SK-N-SH (cell line): ENCODE results near the gene UBAC2. TPM values are rescaled to one million over a fixed set of nuclear protein-coding genes. Genes with fewer than 3 reads are reported as not detected.

Source experiments
- CTCF ChIA-PET: fragments of 300-600, 350-600 bp; formaldehyde crosslinking; extraction: SDS; loops from one replicate; lab custom pipeline; 2021; lab: Yijun Ruan, JAX
- POLR2A ChIA-PET: fragments of 350-600 bp; sonication (Branson Sonifier 250); formaldehyde crosslinking; extraction: SDS; loops from one replicate; lab custom pipeline; 2020; ENCODE audit warnings: antibody characterized with exemption, inconsistent platforms; lab: Yijun Ruan, JAX
- DNase-seq: peaks from one replicate; pipeline ENCODE4 v3.0.0; 2012
- H2AFZ ChIP-seq: fragments of 200-600 bp; sonication (generic); 2 replicates; pipeline ENCODE4 v1.8.1; 2016; ENCODE audit warnings: antibody characterized with exemption, mild to moderate bottlenecking, low read depth
- H3F3A ChIP-seq: fragments of 200-600 bp; sonication (generic); replicated peaks from 2 replicates; pipeline ENCODE3; 2016; ENCODE audit warnings: antibody characterized with exemption, mild to moderate bottlenecking; ENCODE audit not compliant: insufficient read depth
- H3K27ac ChIP-seq, 2 experiments: fragments of 200-500 bp in 1 of 2; fragments of 200-600 bp in 1 of 2; sonication (Bioruptor generic) in 1 of 2; sonication (generic), shearing (Covaris generic) in 1 of 2; 2 replicates each; pipeline versions ENCODE4 v1.5.1 to v1.6.1; 2014 to 2016; ENCODE audit warnings: low read depth in 2 of 2, inconsistent platforms in 1 of 2, low read length in 1 of 2, mild to moderate bottlenecking in 1 of 2, mixed read lengths in 1 of 2
- H3K27me3 ChIP-seq: fragments of 200-600 bp; sonication (generic), shearing (Covaris generic); 2 replicates; pipeline ENCODE4 v1.6.1; 2016; ENCODE audit warnings: mixed run types; ENCODE audit not compliant: insufficient read depth
- H3K36me3 ChIP-seq, 2 experiments: fragments of 200-500 bp in 1 of 2; fragments of 200-600 bp in 1 of 2; sonication (Bioruptor generic) in 1 of 2; sonication (generic) in 1 of 2; replicated peaks in 1 of 2; 2 replicates each; pipeline versions ENCODE3 to v1.5.1; 2014 to 2016; ENCODE audit warnings: low read length in 1 of 2, mild to moderate bottlenecking in 1 of 2; ENCODE audit not compliant: insufficient read depth in 2 of 2, control insufficient read depth in 1 of 2
- H3K4me1 ChIP-seq, 2 experiments: fragments of 200-500 bp in 1 of 2; fragments of 200-600 bp in 1 of 2; sonication (Bioruptor generic) in 1 of 2; sonication (generic), shearing (Covaris generic) in 1 of 2; 2 replicates each; pipeline versions ENCODE4 v1.5.1 to v1.6.1; 2014 to 2016; ENCODE audit warnings: low read depth in 1 of 2, low read length in 1 of 2, mixed run types in 1 of 2; ENCODE audit not compliant: insufficient read depth in 2 of 2, control insufficient read depth in 1 of 2
- H3K4me2 ChIP-seq: fragments of 200-600 bp; sonication (generic), shearing (Covaris generic); 2 replicates; pipeline ENCODE4 v1.6.1; 2017; ENCODE audit warnings: mixed run types
- H3K4me3 ChIP-seq, 2 experiments: fragments of 200-500 bp in 1 of 2; fragments of 200-600 bp in 1 of 2; sonication (Bioruptor generic) in 1 of 2; sonication (generic), shearing (Covaris generic) in 1 of 2; 2 replicates each; pipeline versions ENCODE4 v1.5.1 to v1.8.1; 2014 to 2016; ENCODE audit warnings: low read depth in 2 of 2, inconsistent platforms in 1 of 2, low read length in 1 of 2, mild to moderate bottlenecking in 1 of 2, mixed read lengths in 1 of 2, moderate library complexity in 1 of 2
- H3K79me2 ChIP-seq: fragments of 200-600 bp; sonication (generic); 2 replicates; pipeline ENCODE4 v1.8.1; 2017; ENCODE audit warnings: mild to moderate bottlenecking; ENCODE audit not compliant: insufficient read depth
- H3K9ac ChIP-seq: fragments of 200-600 bp; sonication (generic); 2 replicates; pipeline ENCODE4 v1.6.1; 2017; ENCODE audit warnings: mixed run types
- H3K9me2 ChIP-seq: fragments of 200-600 bp; sonication (generic); 2 replicates; pipeline ENCODE4 v1.6.1; 2017; ENCODE audit warnings: mixed run types
- H3K9me3 ChIP-seq: fragments of 200-600 bp; sonication (generic); 2 replicates; pipeline ENCODE4 v1.6.1; 2017; ENCODE audit warnings: mixed run types, mild to moderate bottlenecking, moderate library complexity
- H4K20me1 ChIP-seq: fragments of 200-600 bp; sonication (generic); 2 replicates; pipeline ENCODE4 v1.6.1; 2017; ENCODE audit warnings: mild to moderate bottlenecking, mixed run types; ENCODE audit not compliant: insufficient read depth
- CHD2 ChIP-seq: fragments of 150-350 bp; IDR thresholded peaks from 2 replicates; pipeline ENCODE4 v1.6.1; 2018; ENCODE audit warnings: low read length; ENCODE audit not compliant: partially characterized antibody
- EP300 ChIP-seq, 2 experiments: IDR thresholded peaks; 2 replicates each; pipeline versions ENCODE4 v1.4.0 to v1.6.1; 2012; ENCODE audit warnings: borderline replicate concordance in 1 of 2, low read depth in 1 of 2, low read length in 1 of 2
- FOXJ3 ChIP-seq: sonication (generic); formaldehyde crosslinking; IDR thresholded peaks from 2 replicates; pipeline ENCODE4 v1.5.1; 2020; ENCODE audit warnings: mild to moderate bottlenecking, missing genetic modification reagents
- MXI1 ChIP-seq: IDR thresholded peaks from 2 replicates; pipeline ENCODE4 v1.6.1; 2012; ENCODE audit warnings: mild to moderate bottlenecking, low read depth, low read length, improper control_type of control experiment
- NFIC ChIP-seq: IDR thresholded peaks from 2 replicates; pipeline ENCODE4 v1.4.0; 2012; ENCODE audit warnings: borderline replicate concordance
- PBX3 ChIP-seq: IDR thresholded peaks from 2 replicates; pipeline ENCODE4; 2012
- POLR2AphosphoS5 ChIP-seq: IDR thresholded peaks from 2 replicates; pipeline ENCODE4 v1.6.1; 2012; ENCODE audit warnings: low read depth, low read length
- RAD21 ChIP-seq: IDR thresholded peaks from 2 replicates; pipeline ENCODE4 v1.6.1; 2012; ENCODE audit warnings: mild to moderate bottlenecking, low read length
- RFX5 ChIP-seq: IDR thresholded peaks from 2 replicates; pipeline ENCODE4 v1.6.1; 2012; ENCODE audit warnings: mild to moderate bottlenecking, improper control_type of control experiment, low read length
- SMC3 ChIP-seq: IDR thresholded peaks from 2 replicates; pipeline ENCODE4 v1.6.1; 2012; ENCODE audit warnings: low read depth, low read length, improper control_type of control experiment
- TEAD4 ChIP-seq: IDR thresholded peaks from 2 replicates; pipeline ENCODE4 v1.4.0; 2012; ENCODE audit warnings: mild to moderate bottlenecking, borderline replicate concordance; ENCODE audit not compliant: insufficient read depth
- YY1 ChIP-seq: IDR thresholded peaks from 2 replicates; pipeline ENCODE4 v1.4.0; 2012; ENCODE audit warnings: low read depth, mild to moderate bottlenecking
- ZBTB33 ChIP-seq: IDR thresholded peaks from 2 replicates; pipeline ENCODE4 v1.4.0; 2012; ENCODE audit warnings: low read depth, borderline replicate concordance
- WGBS: methylation state at CpG from one replicate; pipeline ENCODE4 v1.1.6; 2017; ENCODE audit warnings: low lambda C conversion rate; 5-methylcytosine and 5-hydroxymethylcytosine counted together
- polyA plus RNA-seq, 3 experiments: library from polyadenylated mRNA; depleted of rRNA; stranded (reverse); fragments of >200 nt; gene quantifications; 2 replicates each; pipeline ENCODE4 v1.2.3, GENCODE V29; 2012
- TF ChIP-seq, protein P1 (sequence below): IDR thresholded peaks from 2 replicates; pipeline ENCODE4 v1.4.0; 2012; ENCODE audit warnings: low read depth, borderline replicate concordance

Gene UBAC2
- polyA plus RNA-seq, 1 of the 3 experiments (the other 2 are of a cell fraction): 79.0 TPM

GRCh38 chr13:99352351-99353245 is 151.9 kb downstream of the UBAC2 start (continued):
- TF ChIP-seq ZBTB33 (no peak), TEAD4 (no peak), EP300 (IDR thresholded peaks at IDR 0.05; ENCODE audit: borderline replicate concordance in 1 of 2, low read depth in 1 of 2, low read length in 1 of 2) (no peak), RAD21 (no peak)

DNA sequence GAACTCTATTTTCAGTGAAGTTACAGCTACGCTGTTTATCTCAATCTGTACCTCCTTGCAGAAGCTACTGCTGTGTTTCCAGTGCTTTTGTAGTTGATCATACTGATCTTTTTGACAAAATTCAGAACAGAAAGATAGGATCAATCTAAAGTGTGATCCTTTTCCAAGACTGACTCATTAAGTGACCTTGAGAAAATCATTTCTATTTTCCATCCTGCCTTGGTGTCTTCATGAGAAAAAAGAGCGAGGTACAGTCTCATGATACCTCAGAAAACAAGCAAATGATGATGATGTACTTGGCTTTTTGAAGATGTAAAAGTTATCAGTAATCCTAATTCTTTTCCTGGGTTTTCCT is 152.6 kb downstream of the UBAC2 start:
- Histone ChIP-seq H3K27me3 (no peaks in the 10 kb centered on the region), H4K20me1 (peaks cover 4% of the 10 kb centered on the region; the same call in 1 of the 2 replicates), H3K4me3 (no peak overlapping the region), H3K36me3 (peaks cover 0 to 33% of the 10 kb centered on the region in 2 experiments), H3K9me3 (no peaks in the 10 kb centered on the region), H3K4me2 (no peak overlapping the region), H2AFZ (no peak overlapping the region), H3K79me2 (no peaks in the 10 kb centered on the region), H3K4me1 (peaks cover 14 to 18% of the 10 kb centered on the region in 2 experiments; a peak in 2 of 4 replicates), H3F3A (peaks cover 18% of the 10 kb centered on the region), H3K9ac (no peak overlapping the region), H3K27ac (peak overlapping the region in 1 of 2 experiments; percentile 23; a peak in 1 of 4 replicates), H3K9me2 (no peaks in the 10 kb centered on the region)
- TF ChIP-seq YY1: no peak
- TF ChIP-seq MXI1: no peak
- TF ChIP-seq CHD2: no peak
- TF ChIP-seq, protein P1, sequence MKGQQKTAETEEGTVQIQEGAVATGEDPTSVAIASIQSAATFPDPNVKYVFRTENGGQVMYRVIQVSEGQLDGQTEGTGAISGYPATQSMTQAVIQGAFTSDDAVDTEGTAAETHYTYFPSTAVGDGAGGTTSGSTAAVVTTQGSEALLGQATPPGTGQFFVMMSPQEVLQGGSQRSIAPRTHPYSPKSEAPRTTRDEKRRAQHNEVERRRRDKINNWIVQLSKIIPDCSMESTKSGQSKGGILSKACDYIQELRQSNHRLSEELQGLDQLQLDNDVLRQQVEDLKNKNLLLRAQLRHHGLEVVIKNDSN: no peak
- no peak for TF ChIP-seq RFX5
- no peak for TF ChIP-seq POLR2AphosphoS5
- TF ChIP-seq FOXJ3 (CRISPR knock-in tag): no peak
- POLR2A ChIA-PET: no interaction called here
- 66% methylated on average over 2 of the region's 2 CpGs for WGBS
- CTCF ChIA-PET: interaction anchor here (1.0 to 1.8 kb wide), 2 partner anchors 26 to 83 kb away, joined by 4 to 6 read pairs; no protein-coding TSS in a partner anchor
- DNase-seq: no peak

GRCh38 chr13:99353836-99354235 is 153.2 kb downstream of the UBAC2 start:
- H3K9ac ChIP-seq: no peak overlapping the region
- peaks cover 4 to 33% of the 10 kb centered on the region in 2 experiments for H3K36me3 ChIP-seq
- POLR2A ChIA-PET: no interaction called here
- 54% methylated on average over 4 of the region's 8 CpGs for WGBS
- CTCF ChIA-PET: interaction anchor here (1.0 to 1.8 kb wide), 2 partner anchors 25 to 84 kb away, joined by 4 to 6 read pairs; no protein-coding TSS in a partner anchor
- peaks cover 18% of the 10 kb centered on the region for H3F3A ChIP-seq
- DNase-seq: no peak
- H3K27ac ChIP-seq: peak overlapping the region; percentile 9 to 23; a peak in 2 of 4 replicates
- no peaks in the 10 kb centered on the region for H3K9me2 ChIP-seq
- no peaks in the 10 kb centered on the region for H3K27me3 ChIP-seq
- no peak overlapping the region for H3K4me3 ChIP-seq
- H3K79me2 ChIP-seq: no peaks in the 10 kb centered on the region
- no peak overlapping the region for H3K4me2 ChIP-seq
- peaks cover 4% of the 10 kb centered on the region; the same call in 1 of the 2 replicates for H4K20me1 ChIP-seq
- H3K9me3 ChIP-seq: no peaks in the 10 kb centered on the region
- peaks cover 14 to 18% of the 10 kb centered on the region in 2 experiments; a peak in 2 of 4 replicates for H3K4me1 ChIP-seq
- no peak overlapping the region for H2AFZ ChIP-seq
- TF ChIP-seq TEAD4 (no peak), SMC3 (no peak), ZBTB33 (no peak), MXI1 (no peak), PBX3 (peak; percentile 37; the same call in 1 of the 2 replicates), EP300 (IDR thresholded peaks at IDR 0.05; ENCODE audit: borderline replicate concordance in 1 of 2, low read depth in 1 of 2, low read length in 1 of 2) (0 out of 4 replicates have a peak, but pooled peaks of 1 of the 2 experiments have one; percentile 16), CHD2 (no peak), POLR2AphosphoS5 (no peak), NFIC (no peak)
